GM12891 (cell line): ENCODE data around the gene DMD.

Experiments
- DNase-seq: peaks from one replicate; pipeline ENCODE4 v3.0.0; 2011; ENCODE audit warnings: low spot score; ENCODE audit not compliant: insufficient read length
- FAIRE-seq: peaks from 2 replicates; lab custom pipeline; 2011; peaks lifted over from hg19 to GRCh38; lab: Jason Lieb, UNC
- PAX5 ChIP-seq: IDR thresholded peaks from 2 replicates; pipeline ENCODE4 v1.6.1; 2011; ENCODE audit warnings: low read length, moderate library complexity, mild to moderate bottlenecking; ENCODE audit not compliant: insufficient read depth, severe bottlenecking
- POLR2A ChIP-seq: IDR thresholded peaks from 2 replicates; pipeline ENCODE4 v1.6.1; 2011; ENCODE audit warnings: low read depth, low read length, control low read depth
- POLR2AphosphoS5 ChIP-seq: IDR thresholded peaks from 2 replicates; pipeline ENCODE4 v1.6.1; 2011; ENCODE audit warnings: low read depth, low read length, control low read depth
- POU2F2 ChIP-seq: IDR thresholded peaks from 2 replicates; pipeline ENCODE4 v1.6.1; 2011; ENCODE audit warnings: low read depth, mild to moderate bottlenecking, control low read depth, low read length, moderate library complexity
- SPI1 ChIP-seq: IDR thresholded peaks from 2 replicates; pipeline ENCODE4 v1.6.1; 2011; ENCODE audit warnings: low read depth, low read length, control low read depth
- TAF1 ChIP-seq: IDR thresholded peaks from 2 replicates; pipeline ENCODE4 v1.6.1; 2011; ENCODE audit warnings: low read depth, low read length, control low read depth

The DMD gene

DNA sequence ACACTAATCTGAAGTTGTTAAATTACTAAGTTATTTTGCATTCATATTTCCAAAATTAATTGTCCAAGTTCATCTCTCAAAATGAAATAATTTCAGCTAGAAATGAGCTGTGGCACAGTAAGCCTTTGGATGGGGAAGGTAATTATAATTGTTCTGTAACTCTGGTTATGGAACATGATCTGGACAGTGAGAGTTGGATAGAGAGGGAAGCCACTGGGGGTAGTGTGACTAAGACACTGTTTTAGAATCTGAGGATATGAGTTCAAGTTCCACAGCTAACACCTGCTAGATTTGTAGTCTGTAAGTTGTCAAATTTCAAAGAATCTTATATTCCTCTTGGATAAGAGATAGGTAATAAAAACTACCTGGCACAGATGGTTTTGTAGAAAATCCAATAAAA, 49.5 kb downstream of the DMD start:
- FAIRE-seq: no peak
- no peak for TF ChIP-seq POLR2AphosphoS5
- TF ChIP-seq POLR2A: no peak
- TF ChIP-seq POU2F2: no peak
- TF ChIP-seq SPI1: no peak
- no peak for TF ChIP-seq TAF1
- TF ChIP-seq PAX5: no peak

DNA sequence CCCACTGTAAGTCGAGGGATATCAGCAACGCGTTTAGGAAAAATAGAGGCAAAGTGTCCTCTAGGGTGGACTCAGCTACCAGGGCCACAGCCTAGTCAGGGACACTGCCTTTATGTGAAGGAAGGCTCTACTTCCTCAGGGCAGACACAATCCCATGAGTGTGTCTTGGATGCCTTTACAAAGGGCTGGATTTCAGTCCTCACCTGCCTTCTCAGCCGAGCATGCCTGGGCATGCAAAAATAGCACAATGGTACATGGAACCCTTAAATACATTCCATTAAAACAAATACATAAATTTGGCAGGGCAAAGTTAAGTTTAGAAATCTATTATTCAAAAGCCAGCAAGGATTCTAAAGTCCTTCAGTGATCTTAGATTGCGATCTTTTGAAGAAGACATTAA, 51.1 kb downstream of the DMD start:
- no peak for FAIRE-seq
- no peak for TF ChIP-seq POU2F2
- no peak for TF ChIP-seq SPI1
- TF ChIP-seq POLR2AphosphoS5: no peak
- TF ChIP-seq PAX5: no peak
- TF ChIP-seq TAF1: no peak
- no peak for TF ChIP-seq POLR2A
- no peak for DNase-seq

More for the DNA sequence above, 49.5 kb downstream of the DMD start:
- no peak for DNase-seq

DNA sequence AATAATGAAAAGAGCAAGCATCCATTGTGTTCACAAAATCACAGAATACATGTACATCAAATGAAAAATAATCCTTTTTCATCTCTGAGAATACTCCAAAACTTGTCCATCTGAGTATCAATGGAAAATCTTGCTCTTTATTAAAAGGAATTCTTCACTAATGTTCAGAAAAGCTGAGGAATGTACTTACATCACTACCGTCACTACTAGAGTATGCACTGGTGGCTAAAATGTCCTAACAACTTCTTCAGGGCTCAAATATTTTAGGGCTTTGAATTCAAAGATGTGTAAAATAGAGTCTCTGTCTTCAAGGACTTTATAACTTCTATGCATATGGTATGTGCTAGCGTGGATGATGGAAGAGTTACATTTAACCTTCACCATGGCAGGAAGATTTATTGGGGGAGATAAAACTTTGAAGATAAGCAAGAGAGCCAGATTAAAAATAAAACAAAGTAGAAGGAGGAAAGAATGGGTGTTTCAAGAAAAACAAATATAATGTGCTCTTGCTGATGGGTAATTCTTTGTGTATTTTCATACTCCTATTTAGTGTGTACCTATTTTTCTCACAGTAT, 55.1 kb downstream of the DMD start:
- TF ChIP-seq SPI1 (no peak), POLR2AphosphoS5 (no peak), TAF1 (no peak), PAX5 (no peak), POLR2A (no peak), POU2F2 (no peak)
- FAIRE-seq: peak; percentile 57
- DNase-seq: no peak

DNA sequence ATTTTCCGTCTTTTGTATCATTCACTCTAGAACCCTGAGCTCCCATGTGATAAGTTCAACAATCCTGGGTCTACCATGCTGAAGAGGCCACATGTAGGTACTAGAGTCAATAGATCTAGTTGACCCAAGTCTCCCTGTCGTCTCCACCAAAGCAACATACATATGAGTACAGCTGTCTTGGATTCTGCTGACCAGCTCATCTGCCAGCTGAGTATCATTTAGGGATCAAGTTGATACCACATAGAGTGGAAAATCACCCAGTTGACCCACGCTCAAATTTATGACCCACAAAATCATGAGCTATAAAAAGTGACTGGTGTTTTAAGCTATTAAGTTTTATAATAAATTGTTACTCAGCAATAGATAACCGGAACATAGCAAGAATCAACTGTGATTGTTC, 61.8 kb downstream of the DMD start:
- TF ChIP-seq PAX5 (no peak), SPI1 (no peak), POLR2A (no peak), TAF1 (no peak), POU2F2 (no peak), POLR2AphosphoS5 (no peak)
- DNase-seq: no peak

DNA sequence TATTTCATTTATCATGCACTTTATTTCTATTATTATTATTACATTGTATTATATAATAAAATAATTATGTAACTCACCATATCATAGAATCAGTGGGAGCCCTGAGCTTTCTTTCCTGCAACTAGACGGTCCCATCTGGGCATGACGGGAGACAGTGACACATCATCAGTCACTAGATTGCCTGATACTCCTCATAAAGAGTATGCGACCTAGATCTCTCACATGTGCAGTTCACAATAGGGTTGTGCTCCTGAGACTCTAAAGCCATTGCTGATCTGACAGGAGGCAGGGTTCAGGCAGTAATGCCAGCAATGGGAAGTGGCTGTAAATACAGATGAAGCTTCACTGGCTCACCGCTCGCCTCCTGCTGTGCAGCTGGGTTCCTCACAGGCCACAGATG, 62.3 kb downstream of the DMD start:
- no peak for TF ChIP-seq TAF1
- TF ChIP-seq PAX5: no peak
- TF ChIP-seq POLR2A: no peak
- no peak for TF ChIP-seq SPI1
- no peak for TF ChIP-seq POLR2AphosphoS5
- no peak for TF ChIP-seq POU2F2
- FAIRE-seq: no peak
- DNase-seq: no peak

More for the DNA sequence above, 61.8 kb downstream of the DMD start:
- no peak for FAIRE-seq

DNA sequence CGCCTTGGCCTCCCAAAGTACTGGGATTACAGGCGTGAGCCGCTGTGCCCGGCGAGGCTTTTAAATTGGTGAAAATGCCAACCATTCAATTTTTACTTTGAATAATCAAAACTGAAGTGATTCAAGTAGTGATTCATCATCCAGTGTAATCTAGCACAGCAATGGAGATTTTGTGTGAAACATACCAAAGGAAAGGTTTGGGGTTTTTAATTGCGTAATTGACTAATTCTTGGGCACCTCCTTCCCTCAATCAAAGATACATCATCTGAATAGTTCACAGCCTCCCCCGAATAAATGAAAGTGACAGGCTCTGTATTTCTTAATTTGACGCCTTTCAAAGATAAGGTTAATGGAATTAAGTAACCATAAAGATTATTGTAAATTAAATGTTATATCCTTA, 69.0 kb downstream of the DMD start:
- FAIRE-seq: no peak
- no peak for DNase-seq
- no peak for TF ChIP-seq POLR2A
- TF ChIP-seq TAF1: no peak
- no peak for TF ChIP-seq POU2F2
- TF ChIP-seq SPI1: no peak
- no peak for TF ChIP-seq PAX5
- TF ChIP-seq POLR2AphosphoS5: no peak

DNA sequence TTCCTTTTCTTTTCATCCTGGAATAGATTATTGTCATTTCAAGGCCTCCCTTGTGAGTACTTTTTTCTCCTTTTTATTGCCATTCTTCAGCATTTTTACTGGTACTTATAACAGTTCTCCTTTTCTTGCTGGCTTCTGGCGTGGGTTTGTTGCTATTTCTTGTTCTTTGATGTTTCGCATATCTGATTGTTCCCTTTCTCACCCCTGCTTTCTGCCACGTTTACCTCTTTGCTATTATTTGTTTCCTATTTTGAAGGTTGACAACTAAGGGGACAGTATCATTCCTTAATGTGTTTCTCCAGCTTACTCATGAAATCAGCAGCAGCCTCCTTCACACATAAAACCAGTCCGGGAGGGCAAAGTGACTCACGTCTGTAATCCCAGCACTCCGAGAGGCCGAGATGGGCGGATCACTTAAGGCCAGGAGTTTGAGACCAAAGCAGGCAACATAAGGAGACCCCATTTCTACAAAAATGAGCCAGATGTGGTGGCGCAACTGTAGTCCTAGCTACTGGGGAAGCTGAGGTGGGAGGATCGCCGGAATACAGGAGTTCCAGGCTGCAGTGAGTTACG, 72.6 kb downstream of the DMD start:
- FAIRE-seq (no peak), DNase-seq (no peak)
- TF ChIP-seq POLR2AphosphoS5 (no peak), POLR2A (no peak)

DNA sequence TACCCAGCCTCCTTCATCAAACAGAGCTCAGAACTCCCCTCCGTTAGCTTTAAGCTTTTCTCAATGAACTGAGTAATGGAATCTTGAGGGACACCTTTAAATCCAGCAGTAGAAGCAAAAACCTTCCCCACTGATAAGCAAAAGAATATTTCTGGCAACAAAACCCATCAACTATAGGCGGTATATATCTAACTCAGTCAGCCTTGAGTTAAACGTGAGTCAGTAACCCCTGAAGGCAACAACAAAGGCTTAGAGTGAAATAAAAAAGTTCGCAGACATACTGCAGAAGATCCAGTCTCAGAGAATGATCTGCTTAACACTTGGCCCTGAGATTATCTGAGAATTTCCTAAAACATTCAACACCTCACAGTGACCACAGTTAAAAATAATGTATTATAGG, 77.2 kb downstream of the DMD start:
- no peak for FAIRE-seq

DNA sequence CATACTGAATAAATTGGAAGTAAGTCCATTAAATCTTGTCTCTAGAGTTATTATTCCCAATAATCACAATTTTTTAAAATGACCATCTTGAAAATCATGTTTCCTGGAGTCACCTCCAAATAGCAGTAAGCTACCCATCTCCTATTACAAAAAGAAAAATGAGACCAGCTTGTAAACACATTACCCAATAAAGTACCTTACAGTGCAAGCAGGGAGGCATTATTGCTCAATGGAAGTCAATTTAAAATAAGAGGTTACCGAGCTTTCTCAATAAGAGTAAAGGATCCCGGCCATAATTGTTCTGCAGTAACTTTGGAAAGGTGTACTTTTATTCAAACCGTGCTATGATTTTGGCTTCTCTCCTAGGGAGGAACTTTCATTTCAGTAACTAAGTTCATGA, 78.0 kb downstream of the DMD start:
- TF ChIP-seq POU2F2: no peak
- TF ChIP-seq POLR2AphosphoS5: no peak
- TF ChIP-seq POLR2A: no peak
- no peak for TF ChIP-seq PAX5
- no peak for TF ChIP-seq TAF1
- TF ChIP-seq SPI1: no peak
- no peak for FAIRE-seq

More for the DNA sequence above, 77.2 kb downstream of the DMD start:
- DNase-seq: no peak
- TF ChIP-seq POU2F2 (no peak), PAX5 (no peak), SPI1 (no peak), POLR2A (no peak), POLR2AphosphoS5 (no peak), TAF1 (no peak)

DNA sequence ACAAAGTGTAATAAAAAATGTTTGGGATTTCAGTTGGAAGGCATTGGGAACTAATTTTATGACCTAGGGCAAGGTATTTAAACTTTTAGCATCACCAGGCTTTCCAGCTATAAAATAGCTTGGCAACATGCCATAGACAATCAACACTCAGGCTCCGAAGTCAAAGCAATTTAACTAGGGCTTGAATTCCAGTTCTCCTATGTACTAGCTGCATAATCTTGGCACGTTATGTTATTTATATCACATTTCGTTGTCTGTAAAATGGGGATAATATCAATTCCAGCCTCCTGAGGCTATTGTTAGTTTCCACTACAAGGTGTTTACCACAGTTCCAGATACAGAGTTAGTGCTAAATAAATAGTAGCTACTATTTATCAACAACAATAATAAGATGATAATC, 78.8 kb downstream of the DMD start:
- TF ChIP-seq POLR2A (no peak), TAF1 (no peak), PAX5 (no peak), POU2F2 (no peak), POLR2AphosphoS5 (no peak), SPI1 (no peak)
- FAIRE-seq (no peak), DNase-seq (no peak)

More for the DNA sequence above, 78.0 kb downstream of the DMD start:
- DNase-seq: no peak
